ENCODE data around the gene TUT4.

TUT4 gene

DNA sequence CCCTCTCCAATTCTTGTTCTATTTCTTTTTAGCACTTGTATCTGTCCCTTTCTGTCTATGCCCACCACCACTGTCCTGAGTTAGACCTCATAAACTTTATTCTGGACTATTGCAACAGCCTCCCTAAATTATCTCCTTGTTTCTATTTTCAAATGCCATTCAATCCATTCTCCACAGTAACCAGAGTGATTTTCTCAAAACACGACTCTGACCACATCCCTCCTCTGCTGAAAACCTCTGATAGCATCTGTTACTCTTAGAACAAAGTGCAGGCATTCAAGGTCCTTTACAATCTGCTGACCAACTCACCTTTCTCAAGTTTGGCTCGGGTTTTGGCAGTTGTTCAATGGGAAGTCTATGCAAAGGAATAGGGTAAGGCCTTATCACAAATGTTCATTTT is 26.5 kb upstream of the TUT4 start:
- TF ChIP-seq NFIC (IDR thresholded peaks at IDR 0.05) (no peak), EP300 (IDR thresholded peaks at IDR 0.05; ENCODE audit: borderline replicate concordance) (no peak), TCF12 (IDR thresholded peaks at IDR 0.05; ENCODE audit: low read depth) (no peak), TAF1 (IDR thresholded peaks at IDR 0.05; ENCODE audit: low read depth) (no peak), CREB1 (IDR thresholded peaks at IDR 0.05; ENCODE audit: low read depth) (no peak), YY1 (IDR thresholded peaks at IDR 0.05; ENCODE audit: low read depth) (no peak), USF1 (IDR thresholded peaks at IDR 0.05) (no peak), ZBTB7A (IDR thresholded peaks at IDR 0.05; ENCODE audit: low read depth) (no peak), REST (IDR thresholded peaks at IDR 0.05; ENCODE audit: low read depth) (no peak), TEAD4 (IDR thresholded peaks at IDR 0.05) (no peak), RAD21 (IDR thresholded peaks at IDR 0.05; ENCODE audit: low read depth) (no peak), CEBPB (IDR thresholded peaks at IDR 0.05) (no peak), EGR1 (IDR thresholded peaks at IDR 0.05) (no peak)

GRCh38 chr1:52576074-52576473 is 23.2 kb upstream of the TUT4 start:
- TF ChIP-seq TEAD4 (IDR thresholded peaks at IDR 0.05), result no peak
- no peak for TF ChIP-seq CREB1 (IDR thresholded peaks at IDR 0.05; ENCODE audit: low read depth)
- TF ChIP-seq FOXM1 (IDR thresholded peaks at IDR 0.05; ENCODE audit: borderline replicate concordance, low read depth), result no peak
- TF ChIP-seq MAX (IDR thresholded peaks at IDR 0.05), result no peak
- no peak for TF ChIP-seq CEBPB (IDR thresholded peaks at IDR 0.05)
- no peak for TF ChIP-seq EP300 (IDR thresholded peaks at IDR 0.05; ENCODE audit: borderline replicate concordance)
- no peak for TF ChIP-seq RAD21 (IDR thresholded peaks at IDR 0.05; ENCODE audit: low read depth)
- TF ChIP-seq TCF12 (IDR thresholded peaks at IDR 0.05; ENCODE audit: low read depth), result no peak
- TF ChIP-seq EGR1 (IDR thresholded peaks at IDR 0.05), result no peak
- TF ChIP-seq TAF1 (IDR thresholded peaks at IDR 0.05; ENCODE audit: low read depth), result no peak
- no peak for TF ChIP-seq ZBTB7A (IDR thresholded peaks at IDR 0.05; ENCODE audit: low read depth)

DNA sequence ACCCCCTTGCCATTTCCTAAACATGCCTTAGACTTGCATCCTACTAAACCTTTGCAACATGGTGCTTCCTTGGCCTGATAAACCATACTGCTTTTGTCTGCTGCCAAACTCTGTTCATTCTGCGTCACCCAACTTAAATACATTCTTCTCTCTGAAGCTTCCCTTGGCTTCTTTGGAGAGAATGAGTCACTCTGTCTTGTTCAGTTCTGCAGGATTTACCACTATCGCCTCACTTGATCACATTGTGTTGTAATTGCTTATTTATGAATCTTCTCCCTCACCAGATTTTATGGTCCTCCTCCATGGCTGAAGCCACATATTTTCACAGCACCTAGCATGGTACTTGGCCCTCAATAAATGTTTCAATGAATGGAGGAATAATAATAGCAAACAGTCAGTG is 21.7 kb upstream of the TUT4 start:
- no peak for TF ChIP-seq YY1 (IDR thresholded peaks at IDR 0.05; ENCODE audit: low read depth)
- TF ChIP-seq MAX (IDR thresholded peaks at IDR 0.05), result no peak
- TF ChIP-seq CEBPB (IDR thresholded peaks at IDR 0.05), result no peak
- no peak for TF ChIP-seq REST (IDR thresholded peaks at IDR 0.05; ENCODE audit: low read depth)
- TF ChIP-seq CREB1 (IDR thresholded peaks at IDR 0.05; ENCODE audit: low read depth), result no peak
- TF ChIP-seq TCF12 (IDR thresholded peaks at IDR 0.05; ENCODE audit: low read depth), result no peak
- no peak for TF ChIP-seq USF1 (IDR thresholded peaks at IDR 0.05)
- no peak for TF ChIP-seq EP300 (IDR thresholded peaks at IDR 0.05; ENCODE audit: borderline replicate concordance)
- no peak for TF ChIP-seq TAF1 (IDR thresholded peaks at IDR 0.05; ENCODE audit: low read depth)
- no peak for TF ChIP-seq NFIC (IDR thresholded peaks at IDR 0.05)
- no peak for TF ChIP-seq FOXM1 (IDR thresholded peaks at IDR 0.05; ENCODE audit: borderline replicate concordance, low read depth)
- TF ChIP-seq ZBTB7A (IDR thresholded peaks at IDR 0.05; ENCODE audit: low read depth), result no peak
- TF ChIP-seq RAD21 (IDR thresholded peaks at IDR 0.05; ENCODE audit: low read depth), result no peak
- no peak for TF ChIP-seq TEAD4 (IDR thresholded peaks at IDR 0.05)
- TF ChIP-seq EGR1 (IDR thresholded peaks at IDR 0.05), result no peak

DNA sequence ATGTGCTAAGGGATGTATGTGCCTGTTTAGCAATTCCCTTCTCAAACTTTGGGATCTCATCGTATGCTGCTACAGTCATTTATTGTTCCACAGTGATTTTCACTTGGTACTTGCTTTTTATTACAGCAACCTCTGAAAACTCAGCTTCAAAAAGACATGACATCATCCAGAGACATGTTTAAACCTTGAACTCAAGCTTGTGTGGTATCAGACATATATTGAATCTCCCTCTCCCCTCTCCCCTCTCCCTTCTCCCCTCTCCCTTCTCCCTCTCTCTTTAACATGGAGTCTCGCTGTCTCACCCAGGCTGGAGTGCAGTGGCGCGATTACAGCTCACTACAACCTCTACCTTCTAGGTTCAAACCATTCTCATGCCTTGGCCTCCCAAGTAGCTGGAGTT is 19.5 kb upstream of the TUT4 start:
- TF ChIP-seq TEAD4 (IDR thresholded peaks at IDR 0.05) (no peak), EGR1 (IDR thresholded peaks at IDR 0.05) (no peak), FOXM1 (IDR thresholded peaks at IDR 0.05; ENCODE audit: borderline replicate concordance, low read depth) (no peak), USF1 (IDR thresholded peaks at IDR 0.05) (no peak), TCF12 (IDR thresholded peaks at IDR 0.05; ENCODE audit: low read depth) (no peak), REST (IDR thresholded peaks at IDR 0.05; ENCODE audit: low read depth) (no peak), EP300 (IDR thresholded peaks at IDR 0.05; ENCODE audit: borderline replicate concordance) (no peak), YY1 (IDR thresholded peaks at IDR 0.05; ENCODE audit: low read depth) (no peak), NFIC (IDR thresholded peaks at IDR 0.05) (no peak), ZBTB7A (IDR thresholded peaks at IDR 0.05; ENCODE audit: low read depth) (no peak), CEBPB (IDR thresholded peaks at IDR 0.05) (no peak), MAX (IDR thresholded peaks at IDR 0.05) (no peak), TAF1 (IDR thresholded peaks at IDR 0.05; ENCODE audit: low read depth) (no peak), CREB1 (IDR thresholded peaks at IDR 0.05; ENCODE audit: low read depth) (no peak), RAD21 (IDR thresholded peaks at IDR 0.05; ENCODE audit: low read depth) (no peak)
